Measurements from ENCODE around the gene PPL.

The PPL gene

GRCh38 chr16:4937782-4938682 is 1.1 kb upstream of the PPL start:
- CTCF ChIA-PET: interaction anchor here (0.7 kb wide), 3 partner anchors 17 to 314 kb away, joined by 3 read pairs; partner anchors contain the start of gene MGRN1
- Histone ChIP-seq H3K4me3 (ENCODE audit: low read depth, low read length) (no peak overlapping the region), H3K27ac (ENCODE audit: extremely low read depth, low read depth, low read length) (no peak overlapping the region)

GRCh38 chr16:4936181-4936990 is 562 bp downstream of the PPL start:
- Histone ChIP-seq H3K4me3 (ENCODE audit: low read depth, low read length) (peak overlapping the region; percentile 52), H3K4me1 (ENCODE audit: control insufficient read depth, insufficient read depth, low read length) (peaks cover 4% of the 10 kb centered on the region; the same call in 1 of the 2 replicates), H3K27ac (ENCODE audit: extremely low read depth, low read depth, low read length) (no peak overlapping the region; the same call in 1 of the 2 replicates), H3K9me3 (ENCODE audit: control insufficient read depth, insufficient read depth, low read depth, low read length) (no peaks in the 10 kb centered on the region), H3K36me3 (ENCODE audit: control insufficient read depth in 2 of 2, insufficient read depth in 1 of 2, low read length in 2 of 2) (no peaks in the 10 kb centered on the region)
- ChIA-PET POLR2A (interaction anchor here (0.5 to 1.7 kb wide), 2 partner anchors 8 to 119 kb away, joined by 6 to 7 read pairs; no protein-coding TSS in a partner anchor), CTCF (interaction anchor here (0.6 to 1.6 kb wide), 4 partner anchors 19 to 1971 kb away, joined by 3 to 5 read pairs (median 3); no protein-coding TSS in a partner anchor)
- TF ChIP-seq ZNF394 (tag by site-specific recombination; IDR thresholded peaks at IDR 0.05; ENCODE audit: borderline replicate concordance) (no peak), ZBTB10 (tag by site-specific recombination; IDR thresholded peaks at IDR 0.05) (0 out of 2 replicates have a peak, but pooled peaks have one; percentile 24), ZSCAN16 (tag by site-specific recombination; IDR thresholded peaks at IDR 0.05) (no peak), KLF9 (tag by site-specific recombination; IDR thresholded peaks at IDR 0.05; ENCODE audit: low read depth) (peak; percentile 68; the same call in 1 of the 2 replicates), ZNF76 (tag by site-specific recombination; IDR thresholded peaks at IDR 0.05; ENCODE audit: borderline replicate concordance, low read depth) (no peak), SALL2 (tag by site-specific recombination; IDR thresholded peaks at IDR 0.05; ENCODE audit: borderline replicate concordance) (no peak), ZNF280D (tag by site-specific recombination; IDR thresholded peaks at IDR 0.05) (no peak), BCL6B (tag by site-specific recombination; IDR thresholded peaks at IDR 0.05) (no peak), ZNF473 (tag by site-specific recombination; IDR thresholded peaks at IDR 0.05) (no peak), ZNF571 (tag by site-specific recombination; IDR thresholded peaks at IDR 0.05) (no peak)

More at GRCh38 chr16:4937782-4938682, 1.1 kb upstream of the PPL start:
- TF ChIP-seq ZNF558 (tag by site-specific recombination; IDR thresholded peaks at IDR 0.05) (no peak), ZSCAN30 (tag by site-specific recombination; IDR thresholded peaks at IDR 0.05) (no peak), SP3 (tag by site-specific recombination; IDR thresholded peaks at IDR 0.05) (no peak), SCRT1 (tag by site-specific recombination; IDR thresholded peaks at IDR 0.05; ENCODE audit: borderline replicate concordance) (peak; percentile 71; the same call in 1 of the 2 replicates), ZBTB17 (tag by site-specific recombination; IDR thresholded peaks at IDR 0.05) (no peak), ZNF366 (tag by site-specific recombination; conservative IDR thresholded peaks at IDR 0.05) (peak; percentile 26; the same call in 1 of the 2 replicates), SCRT2 (tag by site-specific recombination; IDR thresholded peaks at IDR 0.05) (peak; percentile 83), BCL6B (tag by site-specific recombination; IDR thresholded peaks at IDR 0.05) (no peak), ZNF350 (tag by site-specific recombination; IDR thresholded peaks at IDR 0.05) (no peak), ZNF18 (tag by site-specific recombination; IDR thresholded peaks at IDR 0.05) (no peak), ZNF341 (tag by site-specific recombination; IDR thresholded peaks at IDR 0.05; ENCODE audit: low read depth) (no peak)
- H3K36me3 ChIP-seq (ENCODE audit: control insufficient read depth in 2 of 2, insufficient read depth in 1 of 2, low read length in 2 of 2): no peaks in the 10 kb centered on the region
- POLR2A ChIA-PET: no interaction called here
- peaks cover 9% of the 10 kb centered on the region for H3K4me1 ChIP-seq (ENCODE audit: control insufficient read depth, insufficient read depth, low read length)
- no peaks in the 10 kb centered on the region for H3K9me3 ChIP-seq (ENCODE audit: control insufficient read depth, insufficient read depth, low read depth, low read length)

Data from HEK293 (cell line).